DMS 273 treated with DMSO at 0.1 percent for 48 hours (cell line): Measurements from ENCODE around the gene SLC4A5.
"Not testable (repeated sequence)": the region's sequence is repeated elsewhere in the genome, so short reads cannot be mapped to it uniquely, and the experiment has no call there.

Experiments used
- DNase-seq: peaks from one replicate; lab custom pipeline; 2025; lab: John Stamatoyannopoulos, UW

The SLC4A5 gene

DNA sequence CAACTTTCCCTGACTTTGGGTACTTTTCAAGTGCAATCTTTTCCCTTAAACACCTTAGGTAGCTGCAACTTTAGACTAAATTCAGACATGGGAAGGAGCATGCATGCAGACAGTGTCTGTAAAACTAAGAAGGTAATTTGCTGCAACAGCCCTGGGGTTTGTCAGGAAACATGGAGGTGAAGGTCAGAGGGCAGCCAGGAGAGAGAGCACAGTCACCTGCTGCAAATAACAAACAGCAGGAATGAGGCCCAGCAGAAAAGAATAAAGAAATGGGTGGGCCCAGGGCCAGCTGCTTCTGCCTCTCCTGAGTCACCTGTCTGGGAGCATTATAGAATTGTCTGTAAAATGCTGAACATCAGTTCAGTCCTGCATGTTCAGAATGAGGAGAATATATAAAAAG, 109.6 kb downstream of the SLC4A5 start:
- no peak for DNase-seq

- no peak for DNase-seq
These were observed 110.8 kb downstream of the SLC4A5 start for GRCh38 chr2:74232426-74232825.

DNA sequence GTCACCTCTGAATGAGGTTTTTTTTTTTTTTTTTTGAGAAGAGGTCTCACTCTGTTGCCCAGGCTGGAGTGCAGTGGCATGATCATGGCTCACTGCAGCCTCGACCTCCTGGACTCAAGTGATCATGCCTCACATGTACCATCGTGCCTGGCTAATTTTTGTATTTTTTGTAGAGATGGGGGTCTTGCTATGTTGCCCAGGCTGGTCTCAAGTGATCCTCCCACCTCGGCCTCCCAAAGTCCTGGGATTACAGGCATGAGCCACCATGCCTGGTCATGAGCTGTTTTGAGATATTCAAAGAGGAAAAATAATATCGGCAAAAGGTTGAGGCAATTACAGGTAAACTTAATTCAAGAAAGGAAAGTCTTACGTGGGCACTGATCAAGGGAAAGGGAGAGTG, 113.4 kb downstream of the SLC4A5 start:
- DNase-seq: not testable (repeated sequence)

GRCh38 chr2:74228772-74229171, 114.4 kb downstream of the SLC4A5 start:
- no peak for DNase-seq

- DNase-seq: no peak
These were observed 115.6 kb downstream of the SLC4A5 start for GRCh38 chr2:74227646-74228045.

- peak; percentile 59 for DNase-seq
These were observed 116.5 kb downstream of the SLC4A5 start for GRCh38 chr2:74226648-74227213.

DNA sequence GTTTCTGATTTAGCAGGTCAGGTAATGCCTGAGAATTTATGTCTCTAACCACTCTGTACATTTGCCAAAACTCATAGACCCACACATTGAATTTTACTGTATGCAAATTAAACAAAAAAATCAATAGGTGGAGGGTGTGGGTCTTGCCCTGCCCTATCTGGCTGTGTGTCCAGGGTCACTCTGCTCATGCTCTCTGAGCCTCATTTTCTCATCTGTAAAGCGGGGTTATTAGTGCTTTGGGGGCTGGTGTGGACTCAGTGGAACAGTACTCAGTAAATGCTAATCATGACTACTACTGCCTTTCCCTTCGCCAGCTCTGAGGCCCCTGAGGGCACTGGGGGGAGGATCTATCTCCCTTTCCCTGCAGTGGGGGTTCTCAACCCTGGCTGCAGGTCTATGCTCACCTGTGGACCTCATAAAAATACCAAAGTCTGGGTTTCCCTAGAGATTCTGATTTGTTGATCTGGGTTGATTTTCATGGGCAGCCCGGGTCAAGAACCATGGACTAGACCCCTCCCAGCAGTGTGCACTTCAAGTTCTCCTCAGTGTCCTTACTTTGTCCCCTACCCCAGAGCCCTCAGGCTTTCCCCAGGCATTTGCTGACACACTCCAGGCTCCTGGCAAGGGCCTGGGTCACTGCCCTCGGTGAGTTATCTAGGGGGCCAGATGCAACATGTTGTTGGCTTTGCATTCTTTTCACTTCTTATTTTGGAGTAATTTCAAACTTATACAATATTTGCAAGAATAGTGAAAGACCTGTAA, 117.3 kb downstream of the SLC4A5 start:
- DNase-seq: no peak

- DNase-seq: no peak
These were observed 119.1 kb downstream of the SLC4A5 start for GRCh38 chr2:74223941-74224770.

DNA sequence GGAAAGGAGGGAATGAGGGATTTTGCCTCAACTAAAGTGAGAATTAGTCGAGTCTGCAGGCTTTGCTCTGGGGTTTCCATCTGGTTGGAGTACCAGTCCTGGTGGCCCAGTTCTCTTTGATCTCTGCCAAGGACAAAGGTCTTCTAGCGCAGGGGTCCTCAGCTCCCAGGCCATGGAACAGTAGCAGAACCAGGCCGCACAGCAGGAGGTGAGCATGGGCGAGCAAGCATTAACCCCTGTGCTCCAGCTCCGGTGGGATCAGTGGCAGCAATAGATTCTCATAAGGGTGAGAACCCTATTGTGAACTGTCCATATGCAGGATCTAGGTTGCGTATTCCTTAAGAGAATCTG, 120.9 kb downstream of the SLC4A5 start:
- no peak for DNase-seq

- no peak for DNase-seq
These were observed 121.5 kb downstream of the SLC4A5 start for GRCh38 chr2:74221604-74222299.

- no peak for DNase-seq
These were observed 122.1 kb downstream of the SLC4A5 start for GRCh38 chr2:74221091-74221490.

GRCh38 chr2:74219846-74220486, 123.2 kb downstream of the SLC4A5 start:
- DNase-seq: no peak

DNA sequence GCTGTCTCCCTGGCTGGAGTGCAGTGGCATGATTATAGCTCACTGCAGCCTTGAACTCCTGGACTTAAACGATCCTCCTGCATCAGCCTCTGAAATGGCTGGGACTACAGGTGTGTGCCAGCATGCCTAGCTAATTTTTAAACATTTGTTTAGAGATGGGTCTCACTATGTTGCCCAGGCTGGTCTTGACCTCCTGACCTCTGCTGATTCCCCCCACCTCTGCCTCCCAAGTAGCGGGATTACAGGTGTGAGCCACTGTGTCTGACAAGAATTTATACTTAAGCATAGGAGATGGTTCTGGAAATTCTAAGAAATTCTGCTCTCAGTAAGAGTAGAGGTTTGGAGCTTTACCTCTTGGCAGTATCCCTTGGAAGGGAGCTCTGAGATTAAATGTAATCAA, 126.6 kb downstream of the SLC4A5 start:
- DNase-seq: no peak

DNA sequence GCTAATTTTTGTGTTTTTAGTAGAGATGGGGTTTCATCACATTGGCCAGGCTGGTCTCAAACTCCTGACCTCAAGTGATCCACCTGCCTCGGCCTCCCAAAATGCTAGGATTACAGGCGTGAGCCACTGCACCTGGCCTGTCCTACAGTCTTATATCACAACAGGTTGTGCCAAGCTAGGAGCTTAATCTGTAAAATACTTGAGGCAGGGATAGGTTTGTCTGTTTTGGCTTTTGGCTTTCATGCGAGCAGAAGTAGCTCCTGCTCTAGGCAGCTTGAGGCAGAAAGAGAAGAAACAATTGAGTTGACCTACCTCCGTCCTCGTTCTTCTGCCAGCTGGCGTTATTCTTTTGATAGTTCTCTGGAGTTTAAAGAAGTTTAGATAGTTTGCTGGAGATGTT, 127.4 kb downstream of the SLC4A5 start:
- not testable (repeated sequence) for DNase-seq

GRCh38 chr2:74212702-74213410, 130.4 kb downstream of the SLC4A5 start:
- no peak for DNase-seq

DNA sequence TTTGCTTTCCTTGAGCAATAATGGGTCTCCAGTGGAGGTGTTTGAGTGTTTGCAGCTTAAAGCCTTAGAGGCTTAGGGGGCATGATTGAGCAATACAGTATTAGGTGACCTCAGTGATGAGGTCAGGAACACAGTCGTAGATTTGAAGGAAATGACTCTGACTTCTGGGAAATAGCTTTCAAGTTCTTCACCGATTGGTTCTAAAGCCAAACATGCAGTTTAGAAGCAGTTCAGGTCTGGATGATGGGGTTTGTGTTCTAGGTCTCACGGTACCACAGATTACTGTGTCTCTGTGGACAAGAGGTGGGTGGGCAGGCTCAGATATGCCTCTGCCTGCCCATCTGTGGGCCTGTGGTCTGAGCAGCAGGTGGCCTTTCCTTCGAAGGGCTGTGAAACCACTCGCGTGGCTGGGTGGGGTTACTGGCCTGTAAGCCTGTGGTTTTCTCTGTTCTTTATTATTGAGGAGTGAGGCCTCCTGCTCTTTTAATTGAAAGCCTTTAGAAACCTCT, 137.0 kb downstream of the SLC4A5 start:
- DNase-seq: no peak

DNA sequence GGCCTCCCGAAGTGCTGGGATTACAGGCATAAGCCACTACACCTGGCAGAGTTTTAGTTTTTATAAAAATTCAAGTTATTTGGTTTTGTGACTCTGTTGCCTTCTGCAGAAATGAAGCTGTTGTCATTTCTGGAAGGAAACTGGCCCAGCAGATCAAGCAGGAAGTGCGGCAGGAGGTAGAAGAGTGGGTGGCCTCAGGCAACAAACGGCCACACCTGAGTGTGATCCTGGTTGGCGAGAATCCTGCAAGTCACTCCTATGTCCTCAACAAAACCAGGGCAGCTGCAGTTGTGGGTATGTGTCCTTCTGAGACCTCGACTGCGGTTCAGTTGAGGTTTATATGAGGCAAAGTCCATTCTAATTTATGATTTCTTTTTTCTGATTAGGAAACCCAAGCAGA, 137.6 kb downstream of the SLC4A5 start:
- DNase-seq: no peak

- no peak for DNase-seq
These were observed 138.1 kb downstream of the SLC4A5 start for GRCh38 chr2:74205113-74205512.

DNA sequence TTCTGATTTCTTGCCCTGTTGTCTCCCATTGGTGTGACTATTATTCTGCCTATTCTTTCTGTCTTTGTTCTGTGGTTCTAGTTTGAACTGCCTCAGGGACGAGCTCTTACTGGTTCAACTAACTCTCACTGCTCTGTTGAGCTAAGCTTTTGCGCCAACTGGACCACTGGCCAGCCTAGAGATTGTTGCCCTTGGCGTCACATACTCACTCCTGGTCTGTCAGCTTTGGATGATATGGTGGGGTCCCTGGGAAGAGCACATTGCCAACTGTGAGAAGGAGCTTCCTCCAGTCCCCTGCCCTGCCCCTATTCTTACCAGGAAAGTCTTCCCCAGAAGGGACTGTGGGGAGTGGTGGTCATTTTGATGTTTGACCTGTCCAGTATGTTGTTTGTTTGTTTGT, 138.8 kb downstream of the SLC4A5 start:
- no peak for DNase-seq

DNA sequence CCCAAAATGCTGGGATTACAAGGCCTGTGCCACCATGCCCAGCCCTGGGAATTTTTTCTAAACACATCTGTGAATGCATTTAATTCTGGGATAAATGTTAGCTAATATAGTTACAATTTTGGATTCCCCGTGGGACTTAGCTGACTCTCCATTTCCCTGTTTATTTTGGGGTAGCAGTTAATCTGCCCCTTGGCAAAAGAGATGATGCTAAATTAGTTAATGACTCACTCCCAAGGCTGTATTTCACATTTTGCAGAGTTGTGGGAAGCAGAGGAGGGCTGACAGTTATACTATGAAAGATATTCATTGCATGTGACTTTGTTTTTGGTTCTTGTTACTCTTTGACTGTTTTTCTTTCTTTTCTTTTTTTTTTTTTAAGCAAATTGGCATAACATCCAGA, 141.6 kb downstream of the SLC4A5 start:
- DNase-seq: no peak

- no peak for DNase-seq
These were observed 142.0 kb downstream of the SLC4A5 start for GRCh38 chr2:74201196-74201595.
